ENCODE measurements around the gene TRIM60. TPM values are rescaled to one million over a fixed set of nuclear protein-coding genes. Genes with fewer than 3 reads are reported as not detected.

TRIM60 gene
- total and polyA plus RNA-seq, 2 experiments from 2014 or later, result not detected

- H3K27me3 Mint-ChIP-seq (ENCODE audit: insufficient read depth, low read depth, poor library complexity), result peaks cover 5% of the 10 kb centered on the region
- H3K4me3 Mint-ChIP-seq, result no peak overlapping the region
- H3K4me3 ChIP-seq, result no peak overlapping the region
- H3K27me3 ChIP-seq (ENCODE audit: insufficient read depth), result no peaks in the 10 kb centered on the region
- H3K79me2 ChIP-seq (replicated peaks; ENCODE audit: insufficient read depth), result no peaks in the 10 kb centered on the region
- no peak for TF ChIP-seq JUNB (IDR thresholded peaks at IDR 0.05; ENCODE audit: unreplicated experiment)
- H3K36me3 Mint-ChIP-seq (ENCODE audit: low read depth), result no peaks in the 10 kb centered on the region
- 0 out of 2 replicates have a peak, but pooled peaks cover 3% of the 10 kb centered on the region for H3K9me2 ChIP-seq (ENCODE audit: insufficient read depth)
- no peak overlapping the region for H3K27ac Mint-ChIP-seq
- H3K4me1 Mint-ChIP-seq, result no peaks in the 10 kb centered on the region; the same call in 2 of the 3 replicates
- no peak overlapping the region for H3K27ac ChIP-seq (ENCODE audit: low read depth)
- H2AFZ ChIP-seq, result peak overlapping the region; percentile 59; the same call in 1 of the 2 replicates
- H3F3A ChIP-seq (replicated peaks; ENCODE audit: low read depth), result no peaks in the 10 kb centered on the region
- no peaks in the 10 kb centered on the region for H3K9me3 Mint-ChIP-seq
- DNase-seq (ENCODE audit: low spot score) (no peak), ATAC-seq (no peak)
- H3K4me1 ChIP-seq (ENCODE audit: insufficient read depth), result no peaks in the 10 kb centered on the region
- no peaks in the 10 kb centered on the region for H4K20me1 ChIP-seq (replicated peaks; ENCODE audit: insufficient read depth)
- H3K36me3 ChIP-seq (ENCODE audit: insufficient read depth), result no peaks in the 10 kb centered on the region
- no peak overlapping the region for H3K4me2 ChIP-seq
Measured at GRCh38 chr4:165055601-165056000, 23.8 kb downstream of the TRIM60 start.

GRCh38 chr4:165058666-165059065 is 26.9 kb downstream of the TRIM60 start:
- Mint-ChIP-seq H3K9me3 (no peaks in the 10 kb centered on the region), H3K36me3 (ENCODE audit: low read depth) (no peaks in the 10 kb centered on the region), H3K4me1 (no peaks in the 10 kb centered on the region), H3K27me3 (ENCODE audit: insufficient read depth, low read depth, poor library complexity) (peaks cover 5% of the 10 kb centered on the region), H3K4me3 (no peak overlapping the region), H3K27ac (no peak overlapping the region)
- no peaks in the 10 kb centered on the region for H3K36me3 ChIP-seq (ENCODE audit: insufficient read depth)
- H3K4me1 ChIP-seq (ENCODE audit: insufficient read depth), result no peaks in the 10 kb centered on the region
- DNase-seq (ENCODE audit: low spot score) (no peak), ATAC-seq (no peak)
- H3K79me2 ChIP-seq (replicated peaks; ENCODE audit: insufficient read depth), result no peaks in the 10 kb centered on the region
- H3K9me2 ChIP-seq (ENCODE audit: insufficient read depth), result 0 out of 2 replicates have a peak, but pooled peaks cover 3% of the 10 kb centered on the region
- no peak overlapping the region for H3K4me2 ChIP-seq
- no peaks in the 10 kb centered on the region for H3F3A ChIP-seq (replicated peaks; ENCODE audit: low read depth)
- H3K27me3 ChIP-seq (ENCODE audit: insufficient read depth), result no peaks in the 10 kb centered on the region
- no peak overlapping the region for H3K4me3 ChIP-seq
- H4K20me1 ChIP-seq (replicated peaks; ENCODE audit: insufficient read depth), result no peaks in the 10 kb centered on the region
- no peak overlapping the region for H2AFZ ChIP-seq
- no peak overlapping the region for H3K27ac ChIP-seq (ENCODE audit: low read depth)
- no peak for TF ChIP-seq ZNF114 (CRISPR knock-in tag; IDR thresholded peaks at IDR 0.05)
- TF ChIP-seq POLR2AphosphoS5 (IDR thresholded peaks at IDR 0.05; ENCODE audit: low read depth), result no peak
- no peak for TF ChIP-seq STAT1 (IDR thresholded peaks at IDR 0.05; ENCODE audit: unreplicated experiment)
- no peak for TF ChIP-seq EZH2 (IDR thresholded peaks at IDR 0.05; ENCODE audit: low read depth, unreplicated experiment)
- TF ChIP-seq EZH2phosphoT487 (IDR thresholded peaks at IDR 0.05; ENCODE audit: unreplicated experiment), result no peak
- no peak for TF ChIP-seq CTCF (conservative IDR thresholded peaks at IDR 0.05; ENCODE audit: low read depth in 2 of 2)
- TF ChIP-seq ZNF462 (CRISPR knock-in tag; IDR thresholded peaks at IDR 0.05), result no peak
- no peak for TF ChIP-seq REST (IDR thresholded peaks at IDR 0.05; ENCODE audit: unreplicated experiment)
- no peak for TF ChIP-seq CREB1 (CRISPR knock-in tag; IDR thresholded peaks at IDR 0.05; ENCODE audit: low read depth)
